PC-3 (cell line): ENCODE results near the gene KCNN1. TPM values are rescaled to one million over a fixed set of nuclear protein-coding genes. Genes with fewer than 3 reads are reported as not detected.

ENCODE experiments used
- ATAC-seq: fragments of 200-7000 bp; cut with Tn5 transposase; 2 replicates; pipeline ENCODE4 v1.9.1; 2020; ENCODE audit warnings: mild to moderate bottlenecking, moderate library complexity
- BruUV-seq: library from RNA; stranded (reverse); fragments of 400-500 nt; replicated peaks from 2 replicates; lab custom pipeline; 2021; lab: Mats Ljungman, UMichigan
- CTCF ChIA-PET: fragments of 300-600 bp; sonication (Branson Sonifier 250); formaldehyde crosslinking; loops from one replicate; lab custom pipeline; 2022; ENCODE audit warnings: antibody characterized with exemption; lab: Charles Lee
- POLR2A ChIA-PET: fragments of 300-600 bp; sonication (Branson Sonifier 250); formaldehyde crosslinking; loops from one replicate; lab custom pipeline; 2022; ENCODE audit warnings: antibody characterized with exemption; ENCODE audit not compliant: unreplicated experiment; lab: Charles Lee
- DNase-seq: peaks from one replicate; pipeline ENCODE4 v3.0.0-alpha.2; 2015
- H2AFZ ChIP-seq: fragments of 300-600 bp; sonication (generic); 2 replicates; pipeline ENCODE4 v1.6.0; 2016; ENCODE audit warnings: antibody characterized with exemption, low read length
- H3F3A ChIP-seq: fragments of 300-600 bp; sonication (generic); one replicate; pipeline ENCODE4 v1.6.0; 2017; ENCODE audit warnings: antibody characterized with exemption, low read length, control low read depth, mild to moderate bottlenecking; ENCODE audit not compliant: unreplicated experiment
- H3K27ac ChIP-seq: fragments of 300-600 bp; sonication (generic); 2 replicates; pipeline ENCODE4 v1.5.1; 2016; ENCODE audit warnings: mild to moderate bottlenecking, low read length
- H3K27me3 ChIP-seq: fragments of 300-600 bp; sonication (generic); 2 replicates; pipeline ENCODE4 v1.6.1; 2016; ENCODE audit warnings: low read length, mixed read lengths
- H3K36me3 ChIP-seq: fragments of 300-600 bp; sonication (generic); 2 replicates; pipeline ENCODE4 v1.6.1; 2016; ENCODE audit warnings: low read depth, mixed run types, low read length, mixed read lengths
- H3K4me1 ChIP-seq: fragments of 300-600 bp; sonication (generic); 2 replicates; pipeline ENCODE4 v1.5.1; 2016; ENCODE audit warnings: low read length; ENCODE audit not compliant: insufficient read depth
- H3K4me2 ChIP-seq: fragments of 300-600 bp; sonication (generic); 2 replicates; pipeline ENCODE4 v1.6.0; 2016; ENCODE audit warnings: low read length
- H3K4me3 ChIP-seq: fragments of 300-600 bp; sonication (generic); 2 replicates; pipeline ENCODE4 v1.5.1; 2016; ENCODE audit warnings: mild to moderate bottlenecking, low read length, mixed read lengths
- H3K79me2 ChIP-seq: fragments of 300-600 bp; sonication (generic); 2 replicates; pipeline ENCODE4 v1.6.1; 2017; ENCODE audit warnings: low read length, mixed read lengths
- H3K9ac ChIP-seq: fragments of 300-600 bp; sonication (generic); 2 replicates; pipeline ENCODE4 v1.6.0; 2016; ENCODE audit warnings: mild to moderate bottlenecking, low read length
- H3K9me2 ChIP-seq: fragments of 300-600 bp; sonication (generic); replicated peaks from 2 replicates; pipeline ENCODE4 v1.6.1; 2016; ENCODE audit warnings: mixed run types, low read length, mixed read lengths
- H3K9me3 ChIP-seq: fragments of 300-600 bp; sonication (generic); 2 replicates; pipeline ENCODE4 v1.6.1; 2016; ENCODE audit warnings: low read length, mixed read lengths
- H4K20me1 ChIP-seq: fragments of 300-600 bp; sonication (generic); 2 replicates; pipeline ENCODE4 v1.6.1; 2016; ENCODE audit warnings: low read length, mixed read lengths
- CTCF ChIP-seq: fragments of 300-600 bp; sonication (generic); conservative IDR thresholded peaks from 2 replicates; pipeline ENCODE4 v1.5.1; 2017; ENCODE audit warnings: antibody characterized with exemption, low read depth, mild to moderate bottlenecking, low read length
- EZH2 ChIP-seq: fragments of 300-600 bp; sonication (generic); IDR thresholded peaks from one replicate; pipeline ENCODE4 v1.6.1; 2017; ENCODE audit warnings: antibody characterized with exemption, mild to moderate bottlenecking, low read length; ENCODE audit not compliant: unreplicated experiment
- EZH2phosphoT487 ChIP-seq: fragments of 300-600 bp; sonication (generic); IDR thresholded peaks from 2 replicates; pipeline ENCODE4 v1.6.1; 2018; ENCODE audit warnings: mild to moderate bottlenecking, antibody characterized with exemption, low read length, borderline replicate concordance
- intact Hi-C: fragments of 100-400 bp; cut with micrococcal nuclease; formaldehyde crosslinking; loops from 2 replicates; pipeline ENCODE4 v1.9.0; 2023
- total RNA-seq: library from RNA; depleted of rRNA; stranded (reverse); fragments of >200 nt; gene quantifications from 2 replicates; pipeline ENCODE4 v1.2.3, GENCODE V29; 2014

KCNN1 gene
- total RNA-seq, 1 experiment from 2014 or later: not detected

GRCh38 chr19:17947815-17948513 lies 18.9 kb upstream of the KCNN1 start:
- no peaks in the 10 kb centered on the region for H3K36me3 ChIP-seq
- BruUV-seq: no TSS peak
- peaks cover 37% of the 10 kb centered on the region for H3K27me3 ChIP-seq
- H3F3A ChIP-seq: peaks cover 5% of the 10 kb centered on the region
- peak overlapping the region; percentile 55 for H2AFZ ChIP-seq
- peak; percentile 33 for ATAC-seq
- TF ChIP-seq EZH2 (no peak), CTCF (no peak), EZH2phosphoT487 (no peak)
- H3K79me2 ChIP-seq: no peaks in the 10 kb centered on the region
- H3K4me2 ChIP-seq: peak overlapping the region; percentile 88
- H4K20me1 ChIP-seq: 0 out of 2 replicates have a peak, but pooled peaks cover 2% of the 10 kb centered on the region
- ChIA-PET POLR2A (interaction anchor here (0.6 to 1.0 kb wide), 3 partner anchors 15 to 117 kb away, joined by 6 to 11 read pairs (median 6); partner anchors contain the start of gene CCDC124), CTCF (interaction anchor here (0.5 to 1.3 kb wide), 4 partner anchors 10 to 114 kb away, joined by 3 to 13 read pairs (median 8); no protein-coding TSS in a partner anchor)
- no peaks in the 10 kb centered on the region for H3K9me3 ChIP-seq
- intact Hi-C loops: loop anchor here (5.0 kb wide), 1 partner anchor 109 kb away; no protein-coding TSS in a partner anchor
- DNase-seq: peak; percentile 95
- peaks cover 37% of the 10 kb centered on the region for H3K4me1 ChIP-seq
- peak overlapping the region; percentile 57 for H3K9ac ChIP-seq
- no peaks in the 10 kb centered on the region for H3K9me2 ChIP-seq
- no peak overlapping the region for H3K27ac ChIP-seq
- H3K4me3 ChIP-seq: peak overlapping the region; percentile 66

DNA sequence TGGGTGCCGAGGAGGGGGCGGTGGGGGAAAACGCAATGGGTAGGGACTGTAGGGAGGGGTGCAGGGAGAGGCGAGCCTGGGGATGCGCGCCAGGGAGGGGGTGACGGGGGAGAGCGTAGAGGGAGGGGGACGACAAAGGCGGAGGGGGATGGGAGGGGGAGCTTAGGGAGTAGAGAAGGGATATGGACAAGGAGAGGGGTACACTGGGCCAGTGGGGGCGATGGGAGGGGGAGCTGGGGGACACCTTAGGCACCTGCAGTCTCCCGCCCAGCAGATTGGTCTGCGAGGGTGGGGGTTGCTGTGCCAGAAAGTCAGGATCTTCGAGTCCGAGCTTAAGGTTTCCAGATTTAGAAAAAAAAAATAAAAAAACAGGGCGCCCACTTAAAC lies 18.4 kb upstream of the KCNN1 start:
- H3K36me3 ChIP-seq: no peaks in the 10 kb centered on the region
- CTCF ChIA-PET: interaction anchor here (0.6 to 1.3 kb wide), 2 partner anchors 10 to 52 kb away, joined by 6 to 9 read pairs; no protein-coding TSS in a partner anchor
- H3K9me2 ChIP-seq: no peaks in the 10 kb centered on the region
- no peaks in the 10 kb centered on the region for H3K79me2 ChIP-seq
- H3K4me3 ChIP-seq: peak overlapping the region; percentile 66
- peak overlapping the region; percentile 55 for H2AFZ ChIP-seq
- peaks cover 43% of the 10 kb centered on the region for H3K27me3 ChIP-seq
- intact Hi-C loops: loop anchor here (5.0 kb wide), 1 partner anchor 109 kb away; no protein-coding TSS in a partner anchor
- no peaks in the 10 kb centered on the region for H3K9me3 ChIP-seq
- H3K9ac ChIP-seq: peak overlapping the region; percentile 57
- H3K27ac ChIP-seq: no peak overlapping the region
- DNase-seq (no peak), ATAC-seq (no peak)
- no TSS peak for BruUV-seq
- peaks cover 5% of the 10 kb centered on the region for H3F3A ChIP-seq
- POLR2A ChIA-PET: interaction anchor here (0.5 to 0.6 kb wide), 2 partner anchors 15 to 76 kb away, joined by 3 to 6 read pairs; no protein-coding TSS in a partner anchor
- TF ChIP-seq EZH2: no peak
- TF ChIP-seq EZH2phosphoT487: no peak
- TF ChIP-seq CTCF: no peak
- peak overlapping the region; percentile 88 for H3K4me2 ChIP-seq
- H4K20me1 ChIP-seq: 0 out of 2 replicates have a peak, but pooled peaks cover 2% of the 10 kb centered on the region
- H3K4me1 ChIP-seq: peaks cover 37% of the 10 kb centered on the region
